Fibroblast of mammary gland (primary cell): ENCODE measurements around the gene MOCOS.

Experiments used
- DNase-seq: peaks from one replicate; pipeline ENCODE4 v3.0.0-alpha.2; 2010; ENCODE audit warnings: low read depth
- H3K4me3 ChIP-seq: 2 replicates; pipeline ENCODE4 v1.5.1; 2011; ENCODE audit warnings: low read depth, mild to moderate bottlenecking, low read length, moderate library complexity; ENCODE audit not compliant: control insufficient read depth
- CTCF ChIP-seq: conservative IDR thresholded peaks from 2 replicates; pipeline ENCODE4 v1.5.1; 2011; ENCODE audit warnings: low read depth, low read length, inconsistent platforms; ENCODE audit not compliant: control insufficient read depth, insufficient read depth

MOCOS gene

GRCh38 chr18:36279001-36279400 is 91.7 kb downstream of the MOCOS start:
- no peak overlapping the region for H3K4me3 ChIP-seq
- TF ChIP-seq CTCF = no peak
- no peak for DNase-seq

- no peak overlapping the region for H3K4me3 ChIP-seq
- DNase-seq = no peak
- TF ChIP-seq CTCF = no peak
Measured at GRCh38 chr18:36281936-36282335, 94.6 kb downstream of the MOCOS start.

- DNase-seq = no peak
- no peak overlapping the region for H3K4me3 ChIP-seq
- TF ChIP-seq CTCF = no peak
Measured at GRCh38 chr18:36283448-36283847, 96.2 kb downstream of the MOCOS start.

GRCh38 chr18:36284268-36284667 is 97.0 kb downstream of the MOCOS start:
- no peak for DNase-seq
- TF ChIP-seq CTCF = no peak

GRCh38 chr18:36284671-36285295 is 97.5 kb downstream of the MOCOS start:
- TF ChIP-seq CTCF = peak; percentile 97
- peak; percentile 74 for DNase-seq
- H3K4me3 ChIP-seq = no peak overlapping the region

More at GRCh38 chr18:36284268-36284667, 97.0 kb downstream of the MOCOS start:
- H3K4me3 ChIP-seq = no peak overlapping the region

- TF ChIP-seq CTCF = no peak
- DNase-seq = no peak
- no peak overlapping the region for H3K4me3 ChIP-seq
Measured at GRCh38 chr18:36287653-36288052, 100.4 kb downstream of the MOCOS start.

GRCh38 chr18:36288689-36289088 is 101.4 kb downstream of the MOCOS start:
- DNase-seq = no peak
- no peak for TF ChIP-seq CTCF
- no peak overlapping the region for H3K4me3 ChIP-seq
